Anterior cingulate cortex (tissue), 58 donors: ENCODE results near the gene GCFC2.

Source experiments
- DNase-seq, 58 donors: peaks; one replicate each; lab custom pipeline; 2025; lab: John Stamatoyannopoulos, UW

Gene GCFC2

DNA sequence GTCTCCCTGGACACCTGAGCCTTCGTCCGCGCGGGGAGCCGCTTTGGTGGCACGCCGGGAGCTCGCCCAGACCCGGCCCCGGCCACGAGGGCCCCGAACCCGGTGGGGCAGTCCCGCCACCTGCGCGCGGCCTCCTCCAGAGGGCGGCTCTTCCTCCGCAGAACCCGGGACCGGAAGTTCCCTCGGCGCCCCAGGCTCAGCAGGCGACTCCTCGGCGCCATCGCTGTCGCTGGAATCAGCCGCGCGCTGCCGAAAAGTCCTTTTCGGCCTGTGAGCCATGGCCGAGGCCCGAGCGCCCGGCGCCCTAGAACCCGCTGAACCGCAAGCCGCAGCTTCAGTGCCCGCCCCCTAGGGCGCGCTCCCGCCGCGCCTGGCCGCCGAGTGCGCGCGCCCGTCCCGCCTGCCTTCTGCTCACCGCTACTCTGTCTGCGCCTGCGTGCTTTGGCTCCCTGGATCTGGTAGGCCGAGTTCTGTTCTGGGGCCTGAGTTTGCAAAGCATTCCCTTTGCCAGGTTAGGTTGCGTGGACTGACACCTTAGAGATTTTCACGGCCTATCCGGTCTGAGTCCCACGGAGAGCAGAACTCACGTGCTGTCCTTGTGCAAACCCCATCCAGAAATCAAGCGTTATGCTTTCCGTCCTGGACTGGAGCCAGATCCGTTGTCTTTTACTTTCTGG, at the start of gene GCFC2:
GCFC2 (minus strand) TSS at position 339 of the 677 bp plus-strand sequence; CDS start at position 279, 60 bp downstream.
- DNase-seq: peak in 57 of 58 donors; percentile 41 to 88 (median 80)

DNA sequence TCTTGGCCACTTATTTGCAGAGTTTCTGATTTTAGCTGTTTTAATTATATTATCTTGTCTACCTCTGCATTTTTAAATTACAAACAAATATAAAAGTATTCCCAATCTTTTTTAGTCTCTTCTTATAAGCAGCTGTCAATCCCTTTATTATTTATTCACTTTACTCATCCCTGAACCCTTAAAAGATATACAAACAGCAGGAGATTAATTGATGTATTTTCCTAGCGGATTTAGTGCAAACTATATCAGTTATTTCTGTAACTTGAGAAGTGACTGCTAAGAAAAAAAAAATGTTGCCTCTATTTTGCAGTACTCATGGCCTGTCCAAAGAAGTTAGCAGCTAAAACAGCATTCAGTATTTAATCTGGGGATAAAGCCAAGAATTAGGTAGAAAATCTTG, 42.1 kb upstream of the GCFC2 start:
- DNase-seq: no peak

DNA sequence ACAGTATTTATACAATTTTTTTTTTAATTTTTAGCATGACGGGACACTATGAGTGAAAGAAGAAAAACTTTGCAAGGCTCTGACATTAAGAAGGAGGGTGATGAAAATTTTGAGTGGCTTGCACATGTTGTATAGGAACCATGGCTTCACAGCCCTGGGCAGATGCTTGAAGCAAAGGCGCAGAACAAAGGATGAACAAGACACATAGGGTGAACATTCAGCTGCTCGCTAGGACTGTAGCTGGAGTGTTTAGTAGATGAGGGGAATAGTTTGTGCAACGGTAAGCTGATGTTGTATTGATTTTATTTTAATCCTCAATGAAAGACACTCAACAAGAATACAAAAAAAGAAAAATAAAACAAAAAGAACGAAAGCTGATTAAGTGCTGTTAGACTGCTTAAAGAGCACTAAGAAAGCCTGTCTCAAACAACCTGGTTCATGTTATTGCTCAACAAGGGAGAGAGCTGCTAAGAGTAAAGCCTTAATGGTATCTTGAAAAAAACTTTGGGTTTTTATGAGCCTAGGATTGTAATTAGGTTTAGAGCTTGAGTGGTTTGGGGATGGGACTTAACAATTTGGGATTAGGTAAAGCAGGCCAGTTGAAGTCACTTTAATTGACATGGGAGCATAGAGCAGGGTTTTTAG, 41.2 kb upstream of the GCFC2 start:
- no peak for DNase-seq

DNA sequence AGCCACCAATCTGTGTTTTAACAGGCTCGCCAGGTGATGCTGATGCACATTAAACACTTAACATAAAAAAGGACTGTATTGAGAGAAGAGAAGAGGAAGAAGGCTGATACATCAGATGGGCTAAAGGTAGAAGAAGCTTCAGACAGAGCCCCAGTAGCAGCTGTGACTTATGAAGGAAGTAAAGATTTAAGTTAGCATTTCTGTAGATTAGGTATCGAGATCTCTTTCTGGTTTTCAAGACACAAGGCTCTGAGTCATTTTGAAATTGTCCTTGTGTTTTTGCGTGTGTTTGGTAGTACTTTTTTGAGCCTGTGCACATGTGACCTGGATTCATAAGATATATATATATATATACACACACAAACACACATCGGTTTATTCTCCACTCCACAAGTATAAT, 40.6 kb upstream of the GCFC2 start:
- DNase-seq: no peak

DNA sequence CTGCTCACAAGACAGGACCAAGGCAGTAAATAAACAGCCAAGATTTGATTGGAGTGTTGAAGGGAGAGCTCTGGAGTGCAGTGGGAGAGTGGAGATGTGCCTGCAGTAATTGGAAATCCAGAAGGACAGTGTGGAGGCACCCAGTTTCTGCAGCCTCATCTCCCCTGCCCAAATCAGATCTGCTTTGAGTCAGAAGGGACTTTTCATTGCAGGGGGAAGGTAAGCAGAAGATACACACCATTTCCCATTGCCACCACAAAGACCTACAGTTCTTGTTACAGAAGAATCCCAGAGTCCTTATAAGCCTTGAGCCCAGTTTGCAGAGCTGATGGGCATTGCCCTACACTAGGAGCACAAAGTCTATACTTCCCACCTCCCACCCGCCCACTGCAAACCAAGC, 27.2 kb upstream of the GCFC2 start:
- no peak for DNase-seq

DNA sequence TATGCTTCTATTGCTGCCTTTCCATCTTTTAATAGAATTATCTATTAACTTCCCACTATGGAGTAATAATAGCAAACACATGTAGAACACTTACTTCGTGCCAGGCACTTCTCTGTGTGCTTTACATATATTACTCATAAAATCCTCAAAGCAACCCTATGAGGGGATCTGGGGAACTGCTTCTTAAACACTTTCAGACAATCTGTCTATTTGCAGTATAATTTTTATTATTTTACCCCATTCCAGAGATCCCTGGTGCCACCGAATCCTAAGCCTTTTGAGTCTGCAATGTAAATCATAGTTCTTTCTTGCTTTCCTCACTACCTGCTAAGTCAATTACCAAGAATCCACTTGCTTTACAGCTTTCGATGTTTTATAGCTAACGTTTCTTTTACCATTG, 25.6 kb upstream of the GCFC2 start:
- DNase-seq: no peak

DNA sequence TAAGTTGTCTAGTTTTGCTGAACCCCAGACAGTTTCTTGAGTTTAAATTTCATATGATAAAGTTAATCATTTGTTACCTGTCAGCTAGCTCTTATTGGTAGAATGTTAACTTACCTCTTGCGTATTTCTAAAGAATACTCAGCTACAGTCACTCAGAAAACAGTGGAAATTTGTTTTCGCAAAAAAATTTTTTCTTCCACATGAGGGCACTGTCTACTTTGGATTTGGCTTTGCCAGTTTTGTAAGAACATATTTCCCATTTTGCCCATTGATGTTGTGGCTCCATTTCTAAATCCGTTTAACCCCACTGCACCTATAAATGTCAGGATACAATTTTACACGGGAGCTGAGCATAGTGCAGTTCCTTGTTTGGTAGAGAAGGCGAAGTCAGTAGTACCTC, 19.1 kb upstream of the GCFC2 start:
- peak in 2 of 58 donors; percentile 27 to 39 for DNase-seq

DNA sequence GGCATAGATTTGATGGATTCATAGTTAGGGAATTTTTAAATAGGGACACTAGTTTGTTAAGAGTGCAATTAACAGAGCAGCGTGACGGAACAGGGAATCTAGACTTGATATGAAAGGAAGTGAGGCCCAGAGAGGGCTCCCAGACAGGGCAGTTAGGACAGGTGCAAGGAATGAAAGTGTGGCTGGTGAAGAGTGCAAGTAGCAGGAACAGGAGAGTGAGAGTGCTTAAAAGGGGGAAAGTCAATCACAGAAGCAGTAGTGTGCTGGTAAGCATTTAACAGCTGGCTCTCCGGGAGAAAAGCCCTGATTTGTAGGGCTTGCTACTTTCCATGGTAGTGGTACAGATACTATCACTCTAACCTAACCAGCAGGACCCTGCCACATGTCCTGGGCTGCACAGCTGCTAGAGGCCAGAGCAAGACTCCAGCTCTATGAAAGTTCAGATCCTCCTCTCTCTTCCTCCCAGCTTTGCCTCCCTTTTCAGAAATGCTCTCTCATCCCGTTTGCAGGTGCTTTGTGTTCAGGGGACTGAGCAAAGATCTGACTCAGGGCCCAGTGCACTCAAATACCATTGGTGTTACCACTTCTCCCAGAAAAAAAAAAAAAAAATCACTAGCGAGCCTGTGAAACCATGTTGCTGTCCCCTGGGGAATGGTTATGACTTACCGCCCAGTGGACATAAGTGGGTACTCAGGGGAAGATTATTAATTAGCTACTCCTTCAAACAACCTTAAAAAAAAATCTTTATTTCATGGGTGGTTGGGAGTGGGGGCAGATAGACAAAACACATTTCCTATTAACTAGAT, 18.1 kb upstream of the GCFC2 start:
- DNase-seq: no peak

DNA sequence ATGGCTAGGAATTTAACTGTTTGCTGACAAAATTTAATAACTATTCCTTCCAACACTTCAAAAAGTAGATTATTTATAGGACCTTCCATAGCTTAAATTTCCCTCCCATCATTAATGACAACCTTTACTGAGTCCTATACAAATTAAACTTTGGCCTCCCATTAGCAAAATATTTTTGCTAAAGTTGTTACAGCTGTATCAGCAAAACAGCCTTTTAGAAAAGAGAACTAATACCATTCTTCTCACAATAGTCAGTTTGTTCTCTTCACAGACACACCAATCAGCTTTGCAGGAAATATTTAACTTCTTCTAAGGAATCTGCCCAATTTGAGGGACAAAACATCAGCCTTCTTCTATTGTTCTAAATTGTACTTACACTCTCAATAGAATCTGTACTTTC, 12.0 kb upstream of the GCFC2 start:
- DNase-seq: no peak

DNA sequence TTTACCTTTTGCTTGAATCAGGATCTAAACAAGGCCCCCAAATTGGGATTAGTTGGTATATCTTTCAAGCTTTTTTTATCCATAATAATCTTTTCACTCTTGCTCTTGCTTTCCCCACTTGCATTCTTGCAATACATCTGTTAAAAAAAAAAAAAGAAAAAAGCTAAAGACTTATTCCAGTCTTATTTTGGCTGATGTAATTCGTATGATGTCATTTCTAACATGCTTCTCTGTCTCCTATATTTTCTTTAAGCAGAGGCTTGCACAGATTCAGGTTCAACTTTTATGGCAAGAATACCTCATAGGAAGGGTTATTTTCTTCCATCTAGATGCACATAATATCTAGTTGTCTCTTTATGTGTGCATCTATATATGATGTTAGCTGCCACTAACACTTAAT, 9.8 kb upstream of the GCFC2 start:
- DNase-seq: no peak

DNA sequence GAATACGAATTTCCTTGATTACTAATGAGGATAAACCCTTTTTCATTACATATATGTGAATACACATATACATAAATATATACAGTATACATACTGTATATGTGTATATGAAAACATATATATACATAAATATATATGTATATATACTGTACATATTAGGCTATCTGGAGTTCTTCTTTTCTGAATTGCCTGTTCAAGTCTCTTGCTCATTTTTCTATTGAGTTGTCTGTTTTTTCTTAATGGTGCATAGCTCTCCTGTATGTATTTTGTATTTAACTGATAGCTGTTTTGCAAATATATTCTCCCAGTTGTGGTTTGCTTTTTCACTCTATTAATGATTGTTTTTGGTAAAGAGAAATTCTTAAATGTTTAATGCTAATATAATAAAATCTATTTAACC, 8.9 kb upstream of the GCFC2 start:
- no peak for DNase-seq

DNA sequence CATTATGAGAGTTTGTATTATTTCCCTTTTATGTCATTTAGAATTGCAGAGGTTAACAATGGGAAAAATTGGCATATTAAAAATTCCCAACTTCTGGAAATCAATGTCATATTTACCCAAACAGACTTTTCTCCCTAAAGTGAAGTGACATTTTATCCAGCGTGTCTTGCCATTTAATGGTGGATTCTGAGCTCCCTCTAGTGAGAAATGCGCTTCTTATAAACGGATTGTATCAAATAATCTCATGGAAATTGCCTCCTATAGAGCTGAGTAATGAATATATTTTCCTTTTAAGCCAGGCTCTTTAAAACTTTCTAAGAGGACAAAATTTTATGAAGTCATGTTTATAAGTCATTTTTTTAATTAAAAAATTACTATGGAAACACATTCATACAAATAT, 5.7 kb upstream of the GCFC2 start:
- no peak for DNase-seq

DNA sequence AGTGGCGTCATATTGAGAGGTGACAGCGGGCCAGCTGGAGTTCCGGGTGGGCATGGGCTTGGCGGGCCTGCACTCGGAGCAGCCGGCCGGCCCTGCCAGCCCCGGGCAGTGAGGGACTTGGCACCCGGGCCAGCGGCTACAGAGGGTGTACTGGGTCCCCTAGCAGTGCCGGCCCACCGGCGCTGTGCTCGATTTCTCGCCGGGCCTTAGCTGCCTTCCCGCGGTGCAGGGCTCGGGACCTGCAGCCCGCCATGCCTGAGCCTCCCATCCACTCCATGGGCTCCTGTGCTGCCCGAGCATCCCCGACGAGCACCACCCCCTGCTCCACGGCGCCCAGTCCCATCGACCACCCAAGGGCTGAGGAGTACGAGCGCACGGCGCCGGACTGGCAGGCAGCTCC, 875 bp upstream of the GCFC2 start:
- peak in 1 of 58 donors; percentile 10 for DNase-seq

DNA sequence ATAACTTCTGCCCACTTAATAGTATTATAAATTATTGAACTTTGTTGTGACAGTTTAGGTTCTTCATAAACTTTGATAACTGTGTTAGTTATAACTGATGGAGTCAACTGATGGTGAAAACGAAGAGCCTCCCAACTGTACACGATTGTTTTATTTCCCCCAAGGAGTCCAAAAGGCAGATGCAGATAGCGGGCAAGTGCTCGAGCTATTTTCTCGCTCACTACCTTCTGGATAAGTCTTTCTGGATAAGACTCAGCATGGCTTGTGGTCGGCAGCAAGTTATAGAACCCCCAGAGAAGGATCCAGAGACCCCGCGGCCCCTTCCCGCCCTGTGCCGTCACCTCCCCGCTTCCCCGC, 517 bp downstream of the GCFC2 start:
- no peak for DNase-seq

DNA sequence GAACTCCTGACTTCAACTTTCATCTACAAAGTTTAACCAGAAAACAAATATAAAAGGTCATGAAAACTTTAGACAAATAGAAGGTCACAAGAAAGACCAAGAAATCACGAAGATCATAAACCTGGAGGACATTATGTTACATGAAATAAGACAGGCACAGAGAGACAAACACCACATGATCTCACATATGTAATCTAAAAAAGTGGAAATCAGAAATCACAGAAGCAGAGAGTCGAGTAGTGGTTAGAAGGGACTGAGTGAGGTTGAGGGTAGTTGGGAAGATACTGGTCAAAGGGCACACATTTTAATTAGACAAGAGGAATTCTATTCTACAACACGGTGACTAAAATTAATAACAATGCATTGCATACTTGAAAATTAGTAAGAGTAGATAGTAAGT, 1.4 kb downstream of the GCFC2 start:
- DNase-seq: no peak

DNA sequence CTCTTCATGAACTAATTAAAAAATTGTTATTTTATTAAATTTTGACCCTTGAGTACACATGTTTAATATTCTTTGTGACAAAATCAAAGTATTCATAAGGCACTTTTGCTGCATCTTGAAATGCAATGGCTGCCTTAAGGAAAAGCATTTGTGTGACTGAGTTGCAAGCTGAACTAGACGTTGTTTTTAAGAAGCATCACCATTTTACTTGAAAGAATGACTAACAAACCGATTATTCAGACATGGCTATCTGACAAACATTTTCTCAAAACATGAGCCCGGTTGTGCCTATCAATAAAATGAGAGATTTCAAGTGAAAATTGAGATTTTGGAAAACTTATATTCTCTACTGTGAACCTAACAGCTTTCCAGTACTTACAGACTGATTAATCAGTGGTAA, 2.8 kb downstream of the GCFC2 start:
- DNase-seq: no peak

DNA sequence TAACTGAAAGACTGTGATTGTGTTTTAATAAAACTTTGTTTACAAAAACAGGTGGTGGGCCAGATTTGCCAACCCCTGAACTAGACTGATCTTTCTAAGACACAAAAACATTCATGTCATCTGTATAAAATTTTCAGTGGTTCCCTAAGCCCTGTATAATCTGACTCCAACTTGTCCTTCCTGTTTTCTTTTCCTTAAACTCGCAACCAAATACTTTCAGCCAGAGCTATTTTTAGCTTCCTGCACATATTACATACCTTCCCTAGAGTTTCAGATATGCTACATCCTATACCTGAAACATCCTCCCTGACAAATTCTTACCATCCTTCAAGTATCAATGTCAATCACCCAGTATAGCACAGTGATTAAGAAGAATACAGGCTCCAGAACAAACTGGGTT, 4.8 kb downstream of the GCFC2 start:
- DNase-seq: no peak

DNA sequence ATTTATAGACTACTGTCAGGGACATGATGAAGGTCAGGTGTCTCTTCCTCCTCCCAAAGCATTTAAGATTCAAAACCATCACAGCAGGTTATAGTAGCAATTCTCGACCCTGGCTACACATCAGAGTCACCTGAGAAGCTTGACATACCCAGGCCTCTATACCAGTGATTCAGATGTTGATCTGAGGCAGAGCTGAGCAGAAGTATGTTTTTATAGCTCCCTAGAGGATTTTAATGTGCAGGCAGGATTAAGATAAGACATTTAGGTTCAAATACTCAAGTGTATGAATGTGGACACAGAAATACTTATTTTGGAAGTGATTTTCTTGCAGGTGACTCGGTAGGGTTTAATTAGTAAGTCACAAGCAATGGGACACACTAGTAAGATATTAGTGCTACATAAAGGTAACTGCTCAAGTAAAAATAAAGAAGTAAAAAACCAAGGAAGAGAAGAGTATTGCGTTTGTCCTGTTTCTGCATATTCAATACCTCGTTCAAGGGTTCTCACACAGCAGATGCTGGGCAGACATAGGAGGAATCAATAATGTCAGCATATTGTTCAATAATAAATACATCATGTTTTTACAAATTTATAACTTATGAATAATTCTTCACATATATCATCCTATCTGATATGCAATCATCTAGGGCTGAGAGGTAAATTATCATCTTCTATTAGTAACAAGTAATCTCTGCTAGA, 7.0 kb downstream of the GCFC2 start:
- no peak for DNase-seq

DNA sequence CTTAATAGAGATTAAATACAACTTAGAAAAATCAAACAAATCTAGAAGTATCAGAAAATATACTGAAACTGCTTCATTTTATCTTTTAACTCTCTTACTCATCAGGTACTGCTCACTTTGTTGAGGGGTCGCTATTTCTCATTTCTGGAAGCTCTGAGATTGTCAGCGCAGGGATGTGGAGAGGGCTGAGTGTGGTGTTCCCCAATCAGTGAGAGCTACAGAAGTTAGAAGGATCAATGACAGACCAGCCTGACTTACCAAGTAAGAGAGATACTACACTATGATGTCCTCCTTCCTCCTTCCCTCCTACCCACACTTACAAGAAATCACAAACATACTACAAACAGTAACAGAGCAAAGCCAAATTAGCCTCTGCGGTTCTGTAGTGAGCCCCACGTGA, 8.1 kb downstream of the GCFC2 start:
- DNase-seq: no peak

DNA sequence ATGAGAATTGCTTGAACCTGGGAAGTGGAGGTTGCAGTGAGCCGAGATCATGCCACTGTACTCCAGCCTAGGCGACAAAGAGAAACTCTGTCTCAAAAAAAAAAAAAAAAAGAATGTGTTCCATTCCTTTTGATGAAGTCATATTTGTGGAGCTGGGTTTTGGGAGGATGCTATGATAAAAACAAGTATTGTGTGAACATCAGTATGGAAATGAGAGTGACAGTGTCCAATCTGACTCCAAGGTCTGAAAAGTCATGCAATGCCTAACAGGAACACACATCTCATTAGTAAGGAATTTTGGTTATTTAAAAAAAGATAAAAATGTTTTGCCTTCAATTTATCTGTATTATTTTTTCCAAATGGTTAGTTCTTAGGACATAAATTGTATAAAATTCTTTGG, 11.8 kb downstream of the GCFC2 start:
- no peak for DNase-seq

DNA sequence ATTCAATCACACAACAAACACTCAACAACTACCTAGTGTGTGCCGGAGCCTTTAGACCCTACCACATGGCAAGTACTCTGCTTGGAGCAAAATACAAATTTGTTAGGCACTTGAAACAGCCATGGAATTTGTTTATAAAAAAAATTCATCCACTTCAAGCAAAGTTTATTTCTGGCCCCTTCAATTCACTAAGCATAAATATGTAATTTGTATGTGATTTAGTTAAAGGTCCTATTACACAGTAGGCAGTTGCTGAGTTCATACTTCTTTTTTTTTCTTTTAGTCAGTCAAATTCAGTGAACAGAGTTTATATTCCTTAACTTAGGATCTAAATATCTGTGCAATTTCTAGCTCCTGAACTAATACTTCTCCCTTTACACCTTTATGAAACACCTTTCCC, 22.5 kb downstream of the GCFC2 start:
- no peak for DNase-seq
